Measurements from ENCODE around the gene LRRFIP1. TPM values are rescaled to one million over a fixed set of nuclear protein-coding genes. Genes with fewer than 3 reads are reported as not detected.
"Not testable (repeated sequence)": the region's sequence is repeated elsewhere in the genome, so short reads cannot be mapped to it uniquely, and the experiment has no call there.

The LRRFIP1 gene
- 102 TPM for polyA plus RNA-seq (2012; ENCODE audit: insufficient read depth, insufficient read length)

- no peak for DNase-seq (ENCODE audit: low read depth, low spot score)
- H3K4me3 ChIP-seq (ENCODE audit: low read length), result no peak within 1 kb of the TSS
Measured at GRCh38 chr2:237627441-237628246, at the start of gene LRRFIP1. Gene LRRFIP1 (plus strand): TSS chr2:237627587. CDS start chr2:237627645, 58 bp downstream.

GRCh38 chr2:237577956-237578870, 49.2 kb upstream of the LRRFIP1 start:
- H3K4me3 ChIP-seq (ENCODE audit: low read length), result no peak overlapping the region
- DNase-seq (ENCODE audit: low read depth, low spot score), result no peak

- H3K4me3 ChIP-seq (ENCODE audit: low read length), result no peak overlapping the region
- DNase-seq (ENCODE audit: low read depth, low spot score), result no peak
Measured at GRCh38 chr2:237581326-237581725, 46.1 kb upstream of the LRRFIP1 start.

GRCh38 chr2:237581751-237582746, 45.3 kb upstream of the LRRFIP1 start:
- no peak overlapping the region for H3K4me3 ChIP-seq (ENCODE audit: low read length)
- DNase-seq (ENCODE audit: low read depth, low spot score), result peak; percentile 15

- H3K4me3 ChIP-seq (ENCODE audit: low read length), result no peak overlapping the region
- no peak for DNase-seq (ENCODE audit: low read depth, low spot score)
Measured at GRCh38 chr2:237583385-237584295, 43.7 kb upstream of the LRRFIP1 start.

- DNase-seq (ENCODE audit: low read depth, low spot score), result no peak
- no peak overlapping the region for H3K4me3 ChIP-seq (ENCODE audit: low read length)
Measured at GRCh38 chr2:237585590-237586221, 41.7 kb upstream of the LRRFIP1 start.

GRCh38 chr2:237588044-237588696, 39.2 kb upstream of the LRRFIP1 start:
- H3K4me3 ChIP-seq (ENCODE audit: low read length), result no peak overlapping the region
- no peak for DNase-seq (ENCODE audit: low read depth, low spot score)

- no peak for DNase-seq (ENCODE audit: low read depth, low spot score)
- H3K4me3 ChIP-seq (ENCODE audit: low read length), result no peak within 1 kb of the TSS
Measured at GRCh38 chr2:237590272-237591140, 36.9 kb upstream of the LRRFIP1 start, which contains the start of gene RAB17. Gene RAB17 (minus strand): TSS chr2:237590734. CDS start chr2:237586154, 4,580 bp downstream.

GRCh38 chr2:237591141-237591881, 36.1 kb upstream of the LRRFIP1 start:
- H3K4me3 ChIP-seq (ENCODE audit: low read length), result no peak overlapping the region
- no peak for DNase-seq (ENCODE audit: low read depth, low spot score)

- DNase-seq (ENCODE audit: low read depth, low spot score), result no peak
- no peak overlapping the region for H3K4me3 ChIP-seq (ENCODE audit: low read length)
Measured at GRCh38 chr2:237592425-237592980, 34.9 kb upstream of the LRRFIP1 start.

GRCh38 chr2:237593036-237593435, 34.4 kb upstream of the LRRFIP1 start:
- no peak overlapping the region for H3K4me3 ChIP-seq (ENCODE audit: low read length)
- no peak for DNase-seq (ENCODE audit: low read depth, low spot score)

GRCh38 chr2:237593596-237594320, 33.6 kb upstream of the LRRFIP1 start:
- DNase-seq (ENCODE audit: low read depth, low spot score), result no peak
- no peak overlapping the region for H3K4me3 ChIP-seq (ENCODE audit: low read length)

- no peak for DNase-seq (ENCODE audit: low read depth, low spot score)
- no peak overlapping the region for H3K4me3 ChIP-seq (ENCODE audit: low read length)
Measured at GRCh38 chr2:237594514-237594871, 32.9 kb upstream of the LRRFIP1 start.

GRCh38 chr2:237595829-237596519, 31.4 kb upstream of the LRRFIP1 start:
- DNase-seq (ENCODE audit: low read depth, low spot score), result not testable (repeated sequence)

More at GRCh38 chr2:237595829-237596519, 31.4 kb upstream of the LRRFIP1 start:
- H3K4me3 ChIP-seq (ENCODE audit: low read length), result not testable (repeated sequence)

All from Jurkat, Clone E6-1 (cell line).